Measurements from ENCODE around the gene ITGB1BP1. TPM values are rescaled to one million over a fixed set of nuclear protein-coding genes. Genes with fewer than 3 reads are reported as not detected.

ITGB1BP1 gene
- total and polyA plus RNA-seq, 10 of the 15 experiments (the other 5 are each of a cell fraction or from before 2014, with no cell fraction given) = 50.2 to 273 (median 97.2) TPM

DNA sequence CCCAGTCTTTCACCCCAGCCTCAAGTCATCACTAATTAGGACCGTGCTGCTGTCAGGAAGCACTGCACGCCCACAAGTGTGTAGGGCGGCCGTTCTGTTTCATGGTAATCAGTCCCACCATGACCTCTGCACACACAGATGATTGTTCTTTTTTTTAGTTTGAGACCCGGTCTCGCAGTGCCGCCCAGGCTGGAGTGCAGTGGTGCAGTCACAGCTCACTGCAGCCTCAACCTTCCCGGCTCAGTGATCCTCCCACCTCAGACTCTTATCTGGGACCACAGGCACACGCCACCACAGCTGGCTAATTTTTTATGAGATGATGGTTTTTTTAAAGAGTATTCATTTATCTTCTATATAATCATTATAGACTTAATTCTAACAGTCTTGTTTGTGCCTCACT is 49.2 kb upstream of the ITGB1BP1 start (continued):
- TF ChIP-seq SUZ12 (IDR thresholded peaks at IDR 0.05; ENCODE audit: unreplicated experiment) (no peak), MTA2 (IDR thresholded peaks at IDR 0.05; ENCODE audit: low read depth) (no peak), HDAC6 (IDR thresholded peaks at IDR 0.05; ENCODE audit: unreplicated experiment) (no peak)

- ChIA-PET CTCF (no interaction called here), SMC1A (ENCODE audit: uncharacterized antibody, unreplicated experiment) (interaction anchor here (1.0 to 1.3 kb wide), 3 partner anchors 9 to 159 kb away, joined by 3 to 4 read pairs (median 3); partner anchors contain the start of gene ADAM17), POLR2A (interaction anchor here (0.6 kb wide), 1 partner anchor 90 kb away, joined by 4 read pairs; no protein-coding TSS in a partner anchor), RAD21 (ENCODE audit: unreplicated experiment) (interaction anchor here (0.6 kb wide), 1 partner anchor 606 kb away, joined by 3 read pairs; no protein-coding TSS in a partner anchor)
- TF ChIP-seq HDAC2 (IDR thresholded peaks at IDR 0.05) (no peak), BHLHE40 (IDR thresholded peaks at IDR 0.05; ENCODE audit: borderline replicate concordance in 1 of 2, low read depth in 2 of 2, low read length in 1 of 2) (no peak), MXI1 (IDR thresholded peaks at IDR 0.05; ENCODE audit: low read depth, low read length) (no peak), BACH1 (IDR thresholded peaks at IDR 0.05; ENCODE audit: borderline replicate concordance) (no peak), EP300 (IDR thresholded peaks at IDR 0.05; ENCODE audit: borderline replicate concordance in 1 of 2, control insufficient read depth in 1 of 2, low read depth in 2 of 2, low read length in 2 of 2) (no peak), MEF2B (IDR thresholded peaks at IDR 0.05; ENCODE audit: partially characterized antibody, poor library complexity, severe bottlenecking) (no peak)
- TF ChIP-seq, protein P1, sequence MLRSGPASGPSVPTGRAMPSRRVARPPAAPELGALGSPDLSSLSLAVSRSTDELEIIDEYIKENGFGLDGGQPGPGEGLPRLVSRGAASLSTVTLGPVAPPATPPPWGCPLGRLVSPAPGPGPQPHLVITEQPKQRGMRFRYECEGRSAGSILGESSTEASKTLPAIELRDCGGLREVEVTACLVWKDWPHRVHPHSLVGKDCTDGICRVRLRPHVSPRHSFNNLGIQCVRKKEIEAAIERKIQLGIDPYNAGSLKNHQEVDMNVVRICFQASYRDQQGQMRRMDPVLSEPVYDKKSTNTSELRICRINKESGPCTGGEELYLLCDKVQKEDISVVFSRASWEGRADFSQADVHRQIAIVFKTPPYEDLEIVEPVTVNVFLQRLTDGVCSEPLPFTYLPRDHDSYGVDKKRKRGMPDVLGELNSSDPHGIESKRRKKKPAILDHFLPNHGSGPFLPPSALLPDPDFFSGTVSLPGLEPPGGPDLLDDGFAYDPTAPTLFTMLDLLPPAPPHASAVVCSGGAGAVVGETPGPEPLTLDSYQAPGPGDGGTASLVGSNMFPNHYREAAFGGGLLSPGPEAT (IDR thresholded peaks at IDR 0.05; ENCODE audit: low read depth) = no peak
- FAIRE-seq = no peak
- H3K4me3 ChIP-seq = no peak overlapping the region
- H3K9me3 ChIP-seq (replicated peaks; ENCODE audit: control insufficient read depth, insufficient read depth, low read length) = no peaks in the 10 kb centered on the region; the same call in 2 of the 3 replicates
- DNase-seq (ENCODE audit: low read depth, low spot score) = no peak
- H3K4me2 ChIP-seq (ENCODE audit: control insufficient read depth, insufficient read depth) = no peak overlapping the region
- H3K36me3 ChIP-seq (ENCODE audit: control insufficient read depth in 2 of 2, insufficient read depth in 2 of 2, low read length in 1 of 2) = peaks cover under 1 to 6% of the 10 kb centered on the region in 2 experiments; a peak in 3 of 4 replicates
- H3K79me2 ChIP-seq (ENCODE audit: control insufficient read depth, insufficient read depth, low read length) = peaks cover 15% of the 10 kb centered on the region
- no peaks in the 10 kb centered on the region for H4K20me1 ChIP-seq (ENCODE audit: control insufficient read depth, insufficient read depth)
- no peak overlapping the region for H3K9ac ChIP-seq (ENCODE audit: control insufficient read depth, insufficient read depth, low read length)
- intact Hi-C loops (cut with micrococcal nuclease; ENCODE audit: unreplicated experiment) (no loop called here), in situ Hi-C loops (cut with MboI) (no loop called here)
- WGBS (ENCODE audit: insufficient coverage, insufficient replicate concordance, low lambda C conversion rate, missing lambda C conversion rate) = 98% methylated on average over 5 of the region's 5 CpGs
- H2AFZ ChIP-seq (ENCODE audit: control insufficient read depth, low read depth, low read length) = no peak overlapping the region
- H3K4me1 ChIP-seq (ENCODE audit: control insufficient read depth, insufficient read depth, low read length) = peaks cover 6% of the 10 kb centered on the region; the same call in 1 of the 2 replicates
- no TSS peak for BruUV-seq (replicated peaks)
- ATAC-seq = no peak
- H3K27ac ChIP-seq (ENCODE audit: control insufficient read depth, insufficient read depth) = no peak overlapping the region
- no peaks in the 10 kb centered on the region for H3K27me3 ChIP-seq (replicated peaks in 1 of 2; ENCODE audit: control insufficient read depth in 2 of 2, insufficient read depth in 2 of 2, low read length in 1 of 2)
Observed at GRCh38 chr2:9471206-9471605, 47.9 kb upstream of the ITGB1BP1 start.

All from GM12878 (cell line).